H1 (cell line): ENCODE results near the gene TMCO2. TPM values are rescaled to one million over a fixed set of nuclear protein-coding genes. Genes with fewer than 3 reads are reported as not detected.

Experiments
- CTCF ChIA-PET: fragments of 300-600 bp; sonication (Branson Sonifier 250); formaldehyde crosslinking; loops from one replicate; lab custom pipeline; 2021; ENCODE audit not compliant: partially characterized antibody; lab: Charles Lee
- POLR2A ChIA-PET: fragments of 300-600 bp; sonication (Branson Sonifier 250); formaldehyde crosslinking; loops from one replicate; lab custom pipeline; 2021; ENCODE audit warnings: inconsistent platforms; ENCODE audit not compliant: partially characterized antibody; lab: Charles Lee
- DNase-seq, 2 experiments: peaks; one replicate each; pipeline versions ENCODE4 v3.0.0 to v3.0.0-alpha.2; 2010 to 2022; ENCODE audit warnings: low spot score in 2 of 2, low read depth in 1 of 2, mixed read lengths in 1 of 2
- FAIRE-seq: peaks from 2 replicates; lab custom pipeline; 2011; peaks lifted over from hg19 to GRCh38; lab: Jason Lieb, UNC
- H2AFZ ChIP-seq: 2 replicates; pipeline ENCODE4 v1.8.1; 2012; ENCODE audit warnings: low read length, inconsistent platforms
- H2AK5ac ChIP-seq: 2 replicates; pipeline ENCODE4 v1.6.1; 2013; ENCODE audit warnings: low read depth, low read length
- H2BK120ac ChIP-seq: replicated peaks from 2 replicates; pipeline ENCODE3; 2013; ENCODE audit warnings: low read depth, low read length, inconsistent platforms
- H2BK12ac ChIP-seq: 2 replicates; pipeline ENCODE4 v1.6.1; 2013; ENCODE audit warnings: low read depth, low read length
- H2BK15ac ChIP-seq: 2 replicates; pipeline ENCODE4 v1.6.1; 2013; ENCODE audit warnings: low read length
- H2BK20ac ChIP-seq: 2 replicates; pipeline ENCODE4 v1.6.1; 2013; ENCODE audit warnings: low read length
- H2BK5ac ChIP-seq: 2 replicates; pipeline ENCODE4 v1.6.1; 2013; ENCODE audit warnings: low read depth, low read length
- H3K14ac ChIP-seq: 2 replicates; pipeline ENCODE4 v1.6.1; 2013; ENCODE audit warnings: inconsistent platforms; ENCODE audit not compliant: insufficient read length
- H3K18ac ChIP-seq: 2 replicates; pipeline ENCODE4 v1.6.1; 2013; ENCODE audit warnings: low read length; ENCODE audit errors: extremely low read depth
- H3K23ac ChIP-seq: 2 replicates; pipeline ENCODE4 v1.6.1; 2013; ENCODE audit warnings: inconsistent platforms; ENCODE audit not compliant: insufficient read length
- H3K23me2 ChIP-seq: 2 replicates; pipeline ENCODE4 v1.6.1; 2013; ENCODE audit warnings: low read depth, low read length
- H3K27ac ChIP-seq: 2 replicates; pipeline ENCODE4 v1.6.1; 2011; ENCODE audit warnings: low read depth, low read length, inconsistent platforms
- H3K27me3 ChIP-seq, 4 experiments: replicated peaks in 1 of 4; 1 replicate in 1 of 4; 2 replicates in 3 of 4; pipeline versions ENCODE4 v1.6.1 to v1.8.1; 2011 to 2013; ENCODE audit warnings: low read length in 3 of 4, mild to moderate bottlenecking in 3 of 4, inconsistent platforms in 2 of 4, mixed read lengths in 2 of 4, moderate library complexity in 1 of 4; ENCODE audit not compliant: control insufficient read depth in 3 of 4, insufficient read depth in 3 of 4; ENCODE audit errors: extremely low read depth in 1 of 4
- H3K36me3 ChIP-seq, 4 experiments: 2 replicates each; pipeline versions ENCODE4 v1.6.1 to v1.8.1; 2011 to 2013; ENCODE audit warnings: mild to moderate bottlenecking in 4 of 4, low read length in 3 of 4, moderate library complexity in 2 of 4, control low read depth in 1 of 4, inconsistent platforms in 1 of 4; ENCODE audit not compliant: insufficient read depth in 4 of 4, control insufficient read depth in 2 of 4
- H3K4ac ChIP-seq: replicated peaks from 2 replicates; pipeline ENCODE3; 2013; ENCODE audit warnings: low read length, low read depth, mixed read lengths, inconsistent platforms; ENCODE audit not compliant: insufficient read length
- H3K4me1 ChIP-seq, 4 experiments: replicated peaks in 1 of 4; 1 replicate in 1 of 4; 2 replicates in 3 of 4; pipeline versions ENCODE4 v1.6.1 to v1.8.1; 2011 to 2013; ENCODE audit warnings: low read length in 3 of 4, inconsistent platforms in 2 of 4, mixed read lengths in 1 of 4; ENCODE audit not compliant: insufficient read depth in 4 of 4, control insufficient read depth in 3 of 4
- H3K4me2 ChIP-seq, 2 experiments: 2 replicates each; pipeline versions ENCODE4 v1.6.1 to v1.8.1; 2011 to 2013; ENCODE audit warnings: low read depth in 2 of 2, low read length in 2 of 2, control low read depth in 1 of 2, inconsistent platforms in 1 of 2, mild to moderate bottlenecking in 1 of 2; ENCODE audit not compliant: insufficient read depth in 1 of 2
- H3K4me3 ChIP-seq, 4 experiments: fragments of 200-600, 300-600 bp in 1 of 4; sonication (generic), shearing (Covaris generic), sonication (Bioruptor Twin) in 1 of 4; 2 replicates each; pipeline versions ENCODE4 v1.5.1 to v1.8.1; 2011 to 2016; ENCODE audit warnings: low read length in 4 of 4, low read depth in 3 of 4, control low read depth in 2 of 4, inconsistent platforms in 2 of 4, mild to moderate bottlenecking in 2 of 4, mixed read lengths in 1 of 4, moderate library complexity in 1 of 4; ENCODE audit not compliant: insufficient read depth in 2 of 4; ENCODE audit errors: extremely low read depth in 1 of 4
- H3K56ac ChIP-seq: replicated peaks from 2 replicates; pipeline ENCODE3; 2013; ENCODE audit warnings: low read depth, mild to moderate bottlenecking, mixed read lengths, low read length, inconsistent platforms; ENCODE audit not compliant: insufficient read length
- H3K79me1 ChIP-seq: 2 replicates; pipeline ENCODE4 v1.6.1; 2013; ENCODE audit warnings: low read depth, low read length, control low read depth
- H3K79me2 ChIP-seq, 2 experiments: 2 replicates each; pipeline versions ENCODE4 v1.6.1 to v1.8.1; 2012 to 2013; ENCODE audit warnings: low read length in 2 of 2, mild to moderate bottlenecking in 2 of 2, inconsistent platforms in 1 of 2; ENCODE audit not compliant: insufficient read depth in 2 of 2, control insufficient read depth in 1 of 2
- H3K9ac ChIP-seq, 4 experiments: replicated peaks in 1 of 4; 1 replicate in 1 of 4; 2 replicates in 3 of 4; pipeline versions ENCODE4 v1.6.1 to v1.8.1; 2011 to 2013; ENCODE audit warnings: low read depth in 3 of 4, low read length in 3 of 4, control low read depth in 2 of 4, mild to moderate bottlenecking in 2 of 4, moderate library complexity in 2 of 4, inconsistent platforms in 1 of 4; ENCODE audit errors: extremely low read depth in 1 of 4
- H3K9me3 ChIP-seq, 2 experiments: 2 replicates each; pipeline versions ENCODE4 v1.6.1 to v1.8.1; 2012 to 2013; ENCODE audit warnings: mild to moderate bottlenecking in 2 of 2, moderate library complexity in 2 of 2, control low read depth in 1 of 2, inconsistent platforms in 1 of 2, low read depth in 1 of 2, low read length in 1 of 2, mixed read lengths in 1 of 2; ENCODE audit not compliant: insufficient read depth in 2 of 2
- H4K20me1 ChIP-seq, 2 experiments: replicated peaks in 1 of 2; 2 replicates each; pipeline versions ENCODE3 to v1.8.1; 2011 to 2013; ENCODE audit warnings: inconsistent platforms in 2 of 2, low read length in 2 of 2, mild to moderate bottlenecking in 1 of 2; ENCODE audit not compliant: insufficient read depth in 2 of 2, control insufficient read depth in 1 of 2
- H4K5ac ChIP-seq: 2 replicates; pipeline ENCODE4 v1.6.1; 2013; ENCODE audit warnings: low read length, low read depth, mixed read lengths, inconsistent platforms; ENCODE audit not compliant: insufficient read length
- H4K8ac ChIP-seq: 2 replicates; pipeline ENCODE4 v1.8.0; 2013; ENCODE audit warnings: mild to moderate bottlenecking, moderate library complexity, low read length, inconsistent platforms; ENCODE audit not compliant: insufficient read depth; ENCODE audit errors: extremely low read depth
- H4K91ac ChIP-seq: replicated peaks from 2 replicates; pipeline ENCODE3; 2013; ENCODE audit warnings: low read length, mixed read lengths, inconsistent platforms; ENCODE audit not compliant: insufficient read length
- ATF3 ChIP-seq: IDR thresholded peaks from 2 replicates; pipeline ENCODE4 v1.6.1; 2011; ENCODE audit warnings: low read depth, mild to moderate bottlenecking, low read length; ENCODE audit not compliant: insufficient read depth
- EP300 ChIP-seq, 2 experiments: IDR thresholded peaks; 1 replicate in 1 of 2; 2 replicates in 1 of 2; pipeline ENCODE4 v1.6.1; 2011 to 2012; ENCODE audit warnings: low read depth in 2 of 2, low read length in 2 of 2, mild to moderate bottlenecking in 2 of 2, borderline replicate concordance in 1 of 2, inconsistent platforms in 1 of 2, moderate library complexity in 1 of 2
- NANOG ChIP-seq: IDR thresholded peaks from 2 replicates; pipeline ENCODE4 v1.6.1; 2011; ENCODE audit warnings: low read length, low read depth, mild to moderate bottlenecking, inconsistent platforms; ENCODE audit not compliant: insufficient read depth, poor library complexity, severe bottlenecking
- NRF1 ChIP-seq: IDR thresholded peaks from 2 replicates; pipeline ENCODE4 v1.6.1; 2011; ENCODE audit warnings: mild to moderate bottlenecking, low read depth, low read length, improper control_type of control experiment
- RFX5 ChIP-seq: IDR thresholded peaks from 2 replicates; pipeline ENCODE4 v1.6.1; 2011; ENCODE audit warnings: low read depth, low read length, improper control_type of control experiment, borderline replicate concordance
- SIN3A ChIP-seq, 2 experiments: IDR thresholded peaks in 1 of 2; conservative IDR thresholded peaks in 1 of 2; 2 replicates each; pipeline ENCODE4 v1.6.1; 2011 to 2012; ENCODE audit warnings: low read length in 2 of 2, improper control_type of control experiment in 1 of 2, low read depth in 1 of 2, mild to moderate bottlenecking in 1 of 2
- SRF ChIP-seq: IDR thresholded peaks from 2 replicates; pipeline ENCODE4 v1.6.1; 2011; ENCODE audit warnings: mild to moderate bottlenecking, low read depth, low read length, moderate library complexity
- ZNF274 ChIP-seq: IDR thresholded peaks from 2 replicates; pipeline ENCODE4 v1.7.0; 2012; ENCODE audit warnings: low read length, borderline replicate concordance; ENCODE audit errors: extremely low read depth
- WGBS, 2 experiments: shearing (Covaris generic) in 1 of 2; methylation state at CpG; one replicate each; pipeline versions ENCODE4 v1.1.6 to v1.1.7; 2013 to 2015; ENCODE audit warnings: low lambda C conversion rate in 2 of 2, mixed read lengths in 2 of 2, inconsistent platforms in 1 of 2, low coverage in 1 of 2, missing lambda C conversion rate in 1 of 2; ENCODE audit not compliant: insufficient replicate concordance in 2 of 2, insufficient coverage in 1 of 2, insufficient read length in 1 of 2; ENCODE audit errors: extremely low coverage in 1 of 2, missing lambda C conversion rate in 1 of 2; 5-methylcytosine and 5-hydroxymethylcytosine counted together
- polyA plus RNA-seq, 7 experiments: library from polyadenylated mRNA; depleted of rRNA in 3 of 7; stranded (reverse) in 5 of 7; unstranded in 2 of 7; fragments of >200 nt in 5 of 7; fragments of 200-250 nt in 2 of 7; gene quantifications; 1 replicate in 5 of 7; 2 replicates in 1 of 7; 4 replicates in 1 of 7; pipeline versions ENCODE4 v1.2.1 to v1.2.3, GENCODE V29; 2011 to 2013; ENCODE audit warnings: missing spikeins in 2 of 7, mixed read lengths in 2 of 7
- total RNA-seq: library from RNA; stranded (reverse); fragmentation: NEBNext Ultra II Directional; extraction: Animal tissue kit (Norgen Biotek cat#: 25700); gene quantifications from 2 replicates; pipeline ENCODE4 v1.2.1, GENCODE V29; 2021
- TF ChIP-seq, protein P1 (sequence below): IDR thresholded peaks from 2 replicates; pipeline ENCODE4 v1.6.1; 2012; ENCODE audit warnings: inconsistent platforms

The TMCO2 gene
- total and polyA plus RNA-seq, 2 of the 8 experiments (the other 6 are each of a cell fraction or from before 2014, with no cell fraction given) = not detected

DNA sequence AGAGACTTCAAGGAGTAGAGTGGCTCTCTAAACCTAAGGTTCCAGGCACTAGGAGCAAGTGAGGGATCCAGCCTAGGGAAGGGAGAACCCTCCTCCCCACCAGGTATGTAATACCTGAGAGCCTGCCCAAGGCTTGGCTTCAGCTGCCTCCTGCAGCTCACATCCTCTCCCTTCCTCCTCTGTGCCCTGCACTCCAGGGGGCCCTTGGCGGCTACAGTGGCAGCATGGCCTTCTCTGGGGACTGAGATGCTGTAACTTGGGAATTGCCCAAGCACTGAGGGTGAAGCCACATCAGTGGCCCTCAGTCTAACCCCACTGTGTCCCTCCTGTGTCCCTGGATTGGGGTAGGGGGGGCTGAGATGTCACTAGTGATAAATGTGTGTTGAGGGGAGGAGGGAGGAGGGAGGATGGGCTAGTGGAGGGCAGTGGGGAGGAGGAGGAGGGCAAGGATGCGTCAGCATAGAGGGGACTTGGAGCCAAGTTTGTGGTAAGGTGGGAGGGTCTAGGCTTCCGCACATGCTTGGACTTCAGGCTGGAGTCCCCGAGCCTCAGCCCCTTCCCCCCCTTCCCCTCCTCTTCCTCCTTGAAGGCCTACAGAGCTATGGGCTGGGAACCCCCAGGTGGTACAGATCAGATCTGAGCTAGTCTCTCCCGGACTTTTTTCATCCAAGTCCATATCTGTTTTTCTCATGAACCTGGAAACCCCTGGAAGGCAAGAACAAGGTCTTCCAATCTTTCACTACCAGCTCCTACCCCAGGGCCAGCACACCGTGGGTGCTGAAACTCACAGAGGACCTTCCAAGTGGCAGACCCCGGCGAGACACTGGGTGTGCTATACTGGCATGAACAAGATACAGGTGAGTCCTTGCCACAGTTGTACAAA, 51.9 kb downstream of the TMCO2 start:
- H2AK5ac ChIP-seq = no peak overlapping the region
- no peaks in the 10 kb centered on the region for H3K36me3 ChIP-seq
- H4K5ac ChIP-seq = no peak overlapping the region
- WGBS, 2 experiments = 74% methylated on average over 7 of the region's 8 CpGs; no CpG with 5 or more reads in 1 of the 2 experiments
- no peaks in the 10 kb centered on the region for H3K23me2 ChIP-seq
- H2AFZ ChIP-seq = no peak overlapping the region
- H4K20me1 ChIP-seq = no peaks in the 10 kb centered on the region
- POLR2A ChIA-PET = interaction anchor here (1.0 kb wide), 1 partner anchor 35 kb away, joined by 3 read pairs; no protein-coding TSS in a partner anchor
- no peak overlapping the region for H3K9ac ChIP-seq
- H3K4me2 ChIP-seq = no peak overlapping the region
- peaks cover 0 to 5% (median 0%) of the 10 kb centered on the region in 4 experiments; a peak in 5 of 7 replicates for H3K4me1 ChIP-seq
- no peak overlapping the region; the same call in 1 of the 2 replicates for H2BK5ac ChIP-seq
- H3K4ac ChIP-seq = no peak overlapping the region
- CTCF ChIA-PET = interaction anchor here (0.7 to 1.1 kb wide), 3 partner anchors 11 to 146 kb away, joined by 3 to 4 read pairs (median 4); no protein-coding TSS in a partner anchor
- no peak overlapping the region for H3K18ac ChIP-seq
- H3K79me2 ChIP-seq = no peaks in the 10 kb centered on the region
- no peak overlapping the region for H4K91ac ChIP-seq
- no peak overlapping the region for H4K8ac ChIP-seq
- no peak overlapping the region for H3K4me3 ChIP-seq
- no peak overlapping the region for H3K14ac ChIP-seq
- H3K56ac ChIP-seq = no peak overlapping the region
- no peak for FAIRE-seq
- no peaks in the 10 kb centered on the region for H3K79me1 ChIP-seq
- no peak overlapping the region for H2BK20ac ChIP-seq
- H3K9me3 ChIP-seq = no peaks in the 10 kb centered on the region
- no peak overlapping the region for H3K23ac ChIP-seq
- no peak overlapping the region for H3K27ac ChIP-seq
- no peak overlapping the region for H2BK120ac ChIP-seq
- DNase-seq = no peak
- H2BK15ac ChIP-seq = no peak overlapping the region
- H3K27me3 ChIP-seq = peaks cover 0 to 17% (median 8%) of the 10 kb centered on the region in 4 experiments; a peak in 4 of 7 replicates
- H2BK12ac ChIP-seq = no peak overlapping the region
- no peak for TF ChIP-seq SRF
- no peak for TF ChIP-seq SIN3A (conservative IDR thresholded peaks at IDR 0.05 in 1 of 2, IDR thresholded peaks at IDR 0.05 in 1 of 2; ENCODE audit: low read depth in 1 of 2, low read length in 2 of 2)
- no peak for TF ChIP-seq ATF3
- TF ChIP-seq NANOG = no peak
- TF ChIP-seq EP300 (IDR thresholded peaks at IDR 0.05; ENCODE audit: borderline replicate concordance in 1 of 2, low read depth in 2 of 2, low read length in 2 of 2) = no peak
- TF ChIP-seq NRF1 = no peak
- TF ChIP-seq ZNF274 = no peak
- TF ChIP-seq, protein P1, sequence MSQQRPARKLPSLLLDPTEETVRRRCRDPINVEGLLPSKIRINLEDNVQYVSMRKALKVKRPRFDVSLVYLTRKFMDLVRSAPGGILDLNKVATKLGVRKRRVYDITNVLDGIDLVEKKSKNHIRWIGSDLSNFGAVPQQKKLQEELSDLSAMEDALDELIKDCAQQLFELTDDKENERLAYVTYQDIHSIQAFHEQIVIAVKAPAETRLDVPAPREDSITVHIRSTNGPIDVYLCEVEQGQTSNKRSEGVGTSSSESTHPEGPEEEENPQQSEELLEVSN = no peak
- TF ChIP-seq RFX5 = no peak
